Epithelial cell of proximal tubule (primary cell): Measurements from ENCODE around the gene VIT. TPM values are rescaled to one million over a fixed set of nuclear protein-coding genes. Genes with fewer than 3 reads are reported as not detected.

Source experiments
- DNase-seq: peaks from one replicate; pipeline ENCODE4 v3.0.0-alpha.2; 2011; ENCODE audit warnings: low read depth
- H3K4me3 ChIP-seq: 2 replicates; pipeline ENCODE4 v1.5.1; 2011; ENCODE audit warnings: low read depth, mild to moderate bottlenecking, low read length
- total RNA-seq: library from RNA; depleted of rRNA; stranded (reverse); fragments of >200 nt; gene quantifications from 2 replicates; pipeline ENCODE4 v1.2.3, GENCODE V29; 2015
- TF ChIP-seq, protein P1 (sequence below): conservative IDR thresholded peaks from 2 replicates; pipeline ENCODE4 v1.5.1; 2012; ENCODE audit warnings: low read depth, mild to moderate bottlenecking, low read length

VIT gene
- total RNA-seq, 1 donor from 2014 or later = not detected

DNA sequence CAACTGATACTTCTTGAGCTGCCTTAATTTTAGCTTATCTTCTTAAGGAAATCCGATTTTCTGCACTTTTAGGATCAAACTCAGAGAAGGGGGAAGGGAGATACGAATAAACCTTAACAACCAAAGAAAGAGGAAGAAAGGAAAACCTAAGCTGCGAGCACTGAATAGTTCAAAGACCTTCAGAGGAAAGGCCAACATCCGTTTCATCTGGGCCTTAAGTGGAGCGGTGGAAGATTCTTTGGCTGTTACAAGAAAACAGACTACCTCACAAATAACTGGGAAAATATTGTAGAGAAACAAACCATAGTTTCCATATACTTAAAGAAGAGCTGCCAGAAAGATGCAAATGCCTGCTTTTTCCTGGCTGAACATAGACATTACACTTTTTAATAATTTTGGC is 43.6 kb downstream of the VIT start:
- no peak overlapping the region for H3K4me3 ChIP-seq
- TF ChIP-seq, protein P1, sequence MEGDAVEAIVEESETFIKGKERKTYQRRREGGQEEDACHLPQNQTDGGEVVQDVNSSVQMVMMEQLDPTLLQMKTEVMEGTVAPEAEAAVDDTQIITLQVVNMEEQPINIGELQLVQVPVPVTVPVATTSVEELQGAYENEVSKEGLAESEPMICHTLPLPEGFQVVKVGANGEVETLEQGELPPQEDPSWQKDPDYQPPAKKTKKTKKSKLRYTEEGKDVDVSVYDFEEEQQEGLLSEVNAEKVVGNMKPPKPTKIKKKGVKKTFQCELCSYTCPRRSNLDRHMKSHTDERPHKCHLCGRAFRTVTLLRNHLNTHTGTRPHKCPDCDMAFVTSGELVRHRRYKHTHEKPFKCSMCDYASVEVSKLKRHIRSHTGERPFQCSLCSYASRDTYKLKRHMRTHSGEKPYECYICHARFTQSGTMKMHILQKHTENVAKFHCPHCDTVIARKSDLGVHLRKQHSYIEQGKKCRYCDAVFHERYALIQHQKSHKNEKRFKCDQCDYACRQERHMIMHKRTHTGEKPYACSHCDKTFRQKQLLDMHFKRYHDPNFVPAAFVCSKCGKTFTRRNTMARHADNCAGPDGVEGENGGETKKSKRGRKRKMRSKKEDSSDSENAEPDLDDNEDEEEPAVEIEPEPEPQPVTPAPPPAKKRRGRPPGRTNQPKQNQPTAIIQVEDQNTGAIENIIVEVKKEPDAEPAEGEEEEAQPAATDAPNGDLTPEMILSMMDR = no peak

DNA sequence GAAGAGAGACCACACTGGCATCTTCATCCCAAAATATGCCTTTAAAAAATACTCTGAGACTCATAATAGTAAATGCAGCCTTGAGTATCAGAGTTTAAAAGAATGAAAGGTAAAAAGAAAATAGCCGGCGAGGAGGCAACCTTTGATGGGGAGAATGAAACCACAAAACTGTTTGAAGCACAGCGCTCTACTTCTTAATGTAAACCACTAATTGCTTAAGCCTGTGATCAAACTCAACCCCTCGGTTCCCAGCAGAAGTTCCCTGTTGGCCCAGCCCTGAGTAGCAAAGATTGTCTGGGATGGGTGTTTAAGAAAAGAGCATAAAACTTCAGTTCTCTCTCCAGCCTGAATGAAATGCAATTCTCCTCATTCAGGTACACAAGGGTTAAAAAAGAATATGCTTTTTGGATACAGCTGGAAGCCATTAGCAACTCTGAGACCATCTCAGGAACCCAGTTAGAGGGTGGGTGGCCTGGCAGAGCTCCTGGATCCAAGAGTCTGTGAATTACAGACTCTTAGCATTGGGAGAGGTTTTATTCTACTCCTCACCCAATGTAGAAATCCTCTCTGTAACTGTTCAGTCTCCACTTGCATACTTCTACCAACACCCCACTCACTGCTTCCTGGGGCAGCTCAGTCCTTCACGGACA is 44.8 kb downstream of the VIT start:
- TF ChIP-seq, protein P1 = no peak
- H3K4me3 ChIP-seq = no peak overlapping the region
- no peak for DNase-seq

More for the DNA sequence above, 43.6 kb downstream of the VIT start:
- DNase-seq = no peak

DNA sequence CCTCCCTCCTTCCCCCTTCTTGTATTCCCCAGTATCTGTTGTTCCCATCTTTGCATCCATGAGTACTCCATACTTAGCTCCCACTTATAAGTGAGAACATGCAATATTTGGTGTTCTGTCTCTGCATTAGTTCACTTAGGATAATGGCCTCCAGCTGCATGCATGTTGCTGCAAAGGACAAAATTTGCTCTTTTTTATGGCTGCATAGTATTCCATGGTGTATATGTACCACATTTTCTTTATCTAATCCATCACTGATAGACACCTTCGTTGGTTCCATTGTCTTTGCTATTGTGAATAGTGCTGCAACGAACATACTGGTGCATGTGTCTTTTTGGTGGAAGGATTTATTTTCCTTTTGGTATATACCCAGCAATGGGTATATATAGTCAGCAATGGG is 47.4 kb downstream of the VIT start:
- no peak for DNase-seq
- no peak overlapping the region for H3K4me3 ChIP-seq
- TF ChIP-seq, protein P1 = no peak

DNA sequence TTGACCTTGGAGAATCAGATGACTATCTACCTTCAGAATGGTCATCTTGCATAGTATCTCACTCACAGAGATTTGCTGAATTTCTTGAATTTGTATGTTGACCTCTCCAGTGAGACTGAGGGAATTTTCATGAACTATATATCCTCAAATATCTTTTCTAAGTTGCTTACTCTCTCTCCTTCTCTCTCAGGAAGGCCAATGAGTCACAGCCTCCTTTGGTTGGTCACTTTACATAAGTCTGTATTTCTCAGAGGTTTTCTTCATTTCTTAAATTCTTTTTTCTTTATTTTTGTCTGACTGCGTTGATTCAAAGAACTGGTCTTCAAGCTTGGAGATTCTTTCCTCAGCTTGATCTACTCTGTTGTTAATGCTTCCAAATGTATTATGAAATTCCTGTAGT is 51.7 kb downstream of the VIT start:
- TF ChIP-seq, protein P1 = no peak
- H3K4me3 ChIP-seq = no peak overlapping the region
- DNase-seq = no peak

DNA sequence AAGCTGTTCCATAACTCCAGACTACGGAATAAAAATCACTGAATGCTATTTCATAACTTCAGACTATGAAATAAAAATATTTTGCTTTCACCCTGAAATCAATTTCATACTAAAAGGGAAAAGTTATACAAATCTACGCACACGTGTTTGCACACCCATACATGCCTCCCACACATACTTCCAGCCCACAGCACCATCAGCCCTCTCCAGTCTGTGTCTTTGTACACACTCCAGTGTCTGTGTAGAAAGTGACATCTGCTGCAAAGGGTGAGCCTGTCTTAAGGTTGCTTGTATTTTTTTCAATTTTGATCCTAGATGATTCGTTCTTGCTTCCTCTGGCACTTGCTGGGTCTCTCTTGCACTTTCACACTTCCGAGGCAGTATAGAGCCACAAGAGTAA is 53.6 kb downstream of the VIT start:
- H3K4me3 ChIP-seq = no peak overlapping the region
- DNase-seq = no peak
- TF ChIP-seq, protein P1 = no peak

DNA sequence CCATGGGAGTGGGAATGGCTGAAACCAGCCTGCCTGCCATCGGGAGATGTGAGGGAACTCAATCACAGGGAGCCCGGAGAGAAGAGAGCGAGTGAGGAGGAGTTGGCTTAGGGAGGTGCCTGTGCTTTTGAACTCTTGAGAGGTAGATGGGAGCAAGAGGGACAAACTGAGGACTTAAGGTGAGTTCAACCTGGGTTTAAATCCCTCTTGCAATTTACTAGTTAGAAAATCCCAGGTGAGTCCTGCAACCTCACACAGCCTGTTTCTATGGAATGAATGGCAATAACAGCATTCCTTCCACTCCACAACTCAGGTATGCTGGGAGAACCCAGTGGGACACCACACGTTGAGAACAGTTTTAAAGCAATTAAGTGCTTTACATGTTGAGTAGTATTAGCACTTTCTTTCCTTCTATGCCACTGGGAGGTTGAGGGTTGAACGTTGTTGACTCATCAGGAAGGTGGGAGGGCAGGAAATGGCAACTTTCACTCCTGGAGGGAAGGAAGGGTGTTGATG is 57.3 kb downstream of the VIT start:
- TF ChIP-seq, protein P1 = no peak
- no peak overlapping the region for H3K4me3 ChIP-seq
- DNase-seq = no peak

DNA sequence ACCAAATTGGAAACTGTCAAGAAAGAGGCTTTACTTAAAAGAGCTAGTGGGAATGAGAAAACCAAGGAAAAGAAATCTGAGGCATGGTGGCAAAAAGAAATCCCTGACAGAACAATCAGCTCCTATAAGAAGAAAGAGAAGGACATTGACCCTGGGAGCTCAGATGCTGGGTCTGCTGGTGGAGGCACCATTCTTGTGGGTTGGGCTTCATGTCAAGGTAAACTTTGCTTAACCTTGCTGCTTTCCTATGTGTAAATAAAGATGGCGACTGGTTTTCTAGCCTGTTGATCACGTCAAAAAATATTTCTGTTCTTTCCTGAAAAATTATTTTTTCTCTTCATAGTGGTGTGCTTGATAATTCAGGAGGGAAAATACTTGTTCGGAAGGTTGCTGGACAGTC is 58.1 kb downstream of the VIT start:
- DNase-seq = no peak
- no peak overlapping the region for H3K4me3 ChIP-seq
- TF ChIP-seq, protein P1 = no peak
